NCI-H345 (cell line): ENCODE results near the gene LCLAT1.
"Not testable (repeated sequence)": the region's sequence is repeated elsewhere in the genome, so short reads cannot be mapped to it uniquely, and the experiment has no call there.

Experiments used
- DNase-seq: peaks from one replicate; lab custom pipeline; 2025; lab: John Stamatoyannopoulos, UW

The LCLAT1 gene

DNA sequence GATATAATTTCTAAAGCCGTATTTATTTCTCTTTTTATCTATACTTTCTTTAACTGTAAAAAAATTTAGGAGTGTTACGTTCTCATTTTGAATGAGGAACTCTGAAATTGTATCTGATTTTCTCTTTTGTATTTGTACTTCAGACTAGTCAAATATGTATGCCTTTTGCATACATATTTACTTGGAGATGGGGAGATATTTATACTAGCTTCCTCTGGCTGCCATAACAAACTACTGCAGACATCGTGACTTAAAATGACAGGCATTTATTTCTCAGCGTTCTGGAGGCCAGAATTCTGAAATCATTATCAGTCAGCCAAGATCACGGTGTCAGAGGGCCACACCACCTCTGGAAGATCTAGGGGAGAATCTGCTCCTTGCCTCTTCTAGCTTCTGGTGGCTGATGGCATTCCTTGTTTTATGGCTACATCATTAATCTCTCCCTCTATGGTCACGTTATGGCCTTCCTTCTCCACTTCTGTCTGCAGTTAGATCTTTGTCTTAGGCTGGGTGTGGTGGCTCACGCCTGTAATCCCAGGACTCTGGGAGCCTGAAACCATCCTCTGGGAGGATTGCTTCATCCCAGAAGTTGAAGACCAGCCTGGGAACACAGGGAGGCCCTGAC, 8.2 kb downstream of the LCLAT1 start:
- no peak for DNase-seq

DNA sequence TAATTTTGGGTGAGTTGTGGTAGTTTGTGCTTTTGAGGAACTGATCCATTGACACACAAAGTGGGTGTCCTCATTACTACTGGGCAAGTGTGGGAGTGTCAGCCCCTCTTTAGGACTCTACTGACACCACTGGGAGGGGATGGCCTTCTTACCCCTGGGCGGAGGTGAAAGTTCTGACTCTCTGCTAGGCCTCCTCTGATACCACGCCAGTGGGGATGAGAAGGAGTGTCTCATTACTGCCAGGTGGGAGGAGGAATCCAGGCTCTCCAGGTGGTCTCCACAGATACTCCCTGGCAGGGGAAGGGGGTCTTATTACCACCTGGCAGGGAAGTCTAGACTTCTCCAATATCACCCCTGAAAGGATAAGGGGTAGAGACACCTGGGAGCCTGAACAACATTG, 9.1 kb downstream of the LCLAT1 start:
- DNase-seq: no peak

DNA sequence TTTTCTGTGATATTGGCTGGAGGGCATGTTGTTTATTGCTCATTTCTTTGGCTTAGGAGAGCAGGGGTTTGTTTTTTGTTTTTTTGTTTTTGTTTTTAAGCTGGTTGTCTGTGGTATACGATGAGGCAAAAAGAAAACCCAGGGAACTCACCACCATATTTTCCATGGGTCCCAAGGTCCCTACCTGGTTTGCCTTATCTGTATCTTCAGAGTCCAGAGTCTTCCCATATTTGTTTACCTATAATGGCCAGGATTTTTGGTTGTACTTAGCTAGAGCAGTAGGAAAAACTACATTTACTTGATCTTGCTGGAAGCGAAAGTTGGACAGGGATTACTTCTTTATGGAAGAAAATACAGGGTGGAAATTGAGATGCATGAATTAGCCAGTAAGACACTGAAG, 9.5 kb downstream of the LCLAT1 start:
- DNase-seq: no peak

DNA sequence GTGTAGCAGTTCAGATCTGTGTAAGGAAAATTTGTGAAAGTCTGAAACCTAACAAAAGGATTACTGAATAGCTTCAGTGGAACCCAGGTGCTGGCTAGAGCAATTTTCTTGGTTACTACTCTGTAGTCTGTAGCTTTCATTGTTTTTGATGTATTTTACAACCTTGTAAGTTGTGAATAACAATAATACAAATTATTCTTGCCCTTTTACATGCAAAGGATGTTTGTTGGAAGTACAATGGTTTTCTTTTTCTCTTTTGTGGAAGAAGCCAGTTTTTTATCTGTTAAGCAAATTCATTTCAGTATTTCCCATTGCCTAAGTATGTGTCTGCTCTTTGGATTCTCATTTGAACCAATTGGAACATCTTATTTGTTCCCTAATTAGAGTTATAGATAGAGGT, 10.2 kb downstream of the LCLAT1 start:
- no peak for DNase-seq

DNA sequence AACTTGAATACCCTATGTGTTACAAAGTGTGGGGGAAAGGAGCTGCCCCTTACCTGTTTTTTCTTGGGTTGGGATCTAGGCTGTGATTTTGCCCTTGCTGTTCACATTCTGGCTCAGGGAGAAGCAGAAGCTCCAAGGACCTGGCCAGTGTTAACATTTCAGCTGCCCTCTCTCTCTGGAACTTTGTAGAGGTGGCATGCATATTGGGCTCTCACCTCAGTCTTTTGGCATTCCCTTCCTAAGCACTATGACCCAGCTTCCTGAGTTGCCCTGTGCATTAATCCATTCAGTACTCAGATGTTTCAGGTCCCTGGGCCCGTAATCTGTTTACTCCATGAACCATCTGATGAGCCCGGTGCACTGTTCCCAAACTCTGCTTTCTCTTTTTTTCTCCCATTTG, 12.1 kb downstream of the LCLAT1 start:
- no peak for DNase-seq

DNA sequence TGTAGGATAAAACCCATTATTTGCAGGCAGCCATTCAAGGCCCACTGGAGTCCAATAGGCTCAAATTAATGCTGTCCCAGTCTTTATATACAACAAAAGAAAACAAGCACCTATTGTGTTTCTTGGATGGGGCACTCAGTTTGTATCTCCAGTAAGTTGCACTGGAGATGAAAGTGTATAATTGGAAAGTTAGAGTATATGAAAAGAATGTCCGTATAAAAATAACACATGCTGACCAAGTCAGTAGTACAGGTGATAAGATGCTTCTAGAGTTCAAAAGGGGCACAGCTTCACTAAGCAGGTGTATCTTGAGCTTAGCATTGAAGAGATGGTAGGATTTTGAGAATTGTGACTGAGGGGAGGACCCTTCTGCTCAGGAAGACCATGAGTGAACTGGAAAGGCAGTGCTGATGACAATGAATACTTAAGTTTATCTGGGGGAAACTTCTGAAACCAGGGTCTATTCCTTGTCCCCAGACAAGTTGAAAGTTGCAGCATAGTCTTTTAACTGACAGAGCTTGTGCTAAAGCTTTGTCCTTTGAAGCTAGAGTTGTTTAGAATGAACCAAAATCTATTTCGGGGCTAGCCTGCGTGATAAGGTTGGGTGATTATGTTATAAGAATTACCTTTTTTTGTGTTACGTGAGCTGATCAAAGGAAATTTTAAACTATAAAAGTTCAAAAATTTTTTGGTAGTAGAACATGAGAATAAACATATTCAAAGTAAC, 15.2 kb downstream of the LCLAT1 start:
- no peak for DNase-seq

DNA sequence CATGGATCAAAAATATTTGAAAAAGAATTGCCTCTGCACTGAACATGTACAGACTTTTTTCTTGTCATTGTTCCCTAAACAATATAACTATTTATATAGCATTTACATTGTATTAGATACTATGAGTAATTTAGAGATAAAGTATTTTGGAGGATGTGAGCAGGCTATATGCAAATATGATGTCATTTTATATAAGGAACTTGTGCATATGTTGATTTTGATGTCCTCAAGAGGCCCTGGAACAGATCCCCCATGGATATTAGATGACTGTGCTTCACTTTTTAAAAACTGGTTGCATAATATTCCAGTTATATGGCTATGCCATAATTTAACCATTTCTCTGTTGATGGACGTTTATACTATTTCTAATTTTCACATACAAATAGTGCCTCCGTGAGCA, 16.5 kb downstream of the LCLAT1 start:
- no peak for DNase-seq

DNA sequence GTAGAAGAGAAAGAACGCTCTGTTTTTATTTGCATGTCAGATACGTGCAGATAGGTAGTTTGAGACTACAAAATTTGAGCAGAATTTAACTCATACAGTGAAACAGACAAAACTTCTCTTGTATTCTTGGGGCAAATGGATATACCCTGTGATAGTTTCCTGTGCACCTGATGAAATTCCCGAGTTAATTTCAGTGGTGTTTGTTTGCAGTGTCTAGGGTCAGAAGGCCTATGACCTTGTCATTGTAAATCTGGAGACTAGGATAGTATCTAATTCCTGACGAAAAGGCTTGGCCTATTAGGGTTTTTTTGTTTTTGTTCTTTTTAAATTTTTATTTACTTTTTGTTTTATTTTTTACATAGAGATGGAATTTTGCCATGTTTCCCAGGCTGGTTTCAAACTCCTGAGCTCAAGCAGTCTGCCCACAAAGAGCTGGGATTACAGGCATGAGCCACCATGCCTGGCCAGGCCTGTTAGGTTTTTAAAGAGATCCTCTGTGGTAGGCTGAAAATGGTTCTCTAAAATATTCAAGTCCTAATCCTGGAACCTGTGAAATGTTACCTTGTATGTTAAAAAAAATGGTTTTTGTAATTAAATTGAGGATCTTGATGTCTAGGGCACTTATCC, 17.6 kb downstream of the LCLAT1 start:
- DNase-seq: no peak

DNA sequence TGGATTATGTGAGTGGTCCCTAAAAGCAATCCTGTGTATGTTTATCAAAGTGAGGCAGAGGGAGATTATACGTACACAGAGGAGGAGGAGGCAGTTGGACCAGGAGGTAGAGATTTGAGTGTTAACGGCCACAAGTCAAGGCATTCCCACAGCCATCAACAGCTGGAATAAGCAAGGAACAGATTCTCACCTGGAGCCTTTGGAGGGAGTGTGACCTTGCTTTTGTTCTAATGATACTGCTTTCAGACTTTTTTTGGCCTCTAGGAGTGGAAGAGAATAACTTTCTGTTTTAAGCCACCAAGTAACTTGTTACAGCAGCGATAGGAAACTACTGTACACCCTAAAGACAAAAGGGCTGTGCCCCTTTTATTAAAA, 18.1 kb downstream of the LCLAT1 start:
- DNase-seq: no peak

DNA sequence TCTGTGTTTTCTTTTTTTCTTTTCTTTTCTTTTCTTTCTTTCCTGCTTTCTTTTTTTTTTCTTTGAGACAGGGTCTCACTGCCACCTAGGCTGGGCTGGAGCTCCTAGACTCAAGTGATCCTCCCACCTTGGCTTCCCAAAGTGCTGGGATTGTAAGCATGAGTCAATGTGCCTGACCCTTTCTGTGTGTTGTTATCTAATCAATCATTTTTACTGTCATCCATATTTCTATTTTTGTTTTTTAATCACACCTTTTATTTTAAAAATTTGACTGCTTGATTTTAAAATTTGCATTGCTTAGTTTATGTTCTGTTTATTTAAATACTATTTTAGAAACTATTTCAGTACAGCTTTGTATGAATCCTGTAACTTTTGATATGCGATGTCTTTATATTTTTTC, 19.2 kb downstream of the LCLAT1 start:
- no peak for DNase-seq

DNA sequence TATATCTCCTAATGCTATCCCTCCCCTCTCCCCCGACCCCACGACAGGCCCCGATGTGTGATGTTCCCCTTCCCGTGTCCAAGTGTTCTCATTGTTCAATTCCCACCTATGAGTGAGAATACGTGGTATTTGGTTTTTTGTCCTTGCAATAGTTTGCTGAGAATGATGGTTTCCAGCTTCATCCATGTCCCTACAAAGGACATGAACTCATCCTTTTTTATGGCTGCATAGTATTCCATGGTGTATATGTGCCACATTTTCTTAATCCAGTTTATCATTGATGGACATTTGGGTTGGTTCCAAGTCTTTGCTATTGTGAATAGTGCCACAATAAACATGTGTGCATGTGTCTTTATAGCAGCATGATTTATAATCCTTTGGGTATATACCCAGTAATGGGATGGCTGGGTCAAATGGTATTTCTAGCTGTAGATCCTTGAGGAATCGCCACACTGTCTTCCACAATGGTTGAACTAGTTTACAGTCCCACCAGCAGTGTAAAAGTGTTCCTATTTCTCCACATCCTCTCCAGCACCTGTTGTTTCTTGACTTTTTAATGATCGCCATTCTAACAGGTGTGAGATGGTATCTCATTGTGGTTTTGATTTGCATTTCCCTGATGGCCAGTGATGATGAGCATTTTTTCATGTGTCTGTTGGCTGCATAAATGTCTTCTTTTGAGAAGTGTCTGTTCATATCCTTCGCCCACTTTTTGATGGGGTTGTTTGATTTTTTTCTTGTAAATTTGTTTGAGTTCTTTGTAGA, 20.2 kb downstream of the LCLAT1 start:
- DNase-seq: not testable (repeated sequence)

DNA sequence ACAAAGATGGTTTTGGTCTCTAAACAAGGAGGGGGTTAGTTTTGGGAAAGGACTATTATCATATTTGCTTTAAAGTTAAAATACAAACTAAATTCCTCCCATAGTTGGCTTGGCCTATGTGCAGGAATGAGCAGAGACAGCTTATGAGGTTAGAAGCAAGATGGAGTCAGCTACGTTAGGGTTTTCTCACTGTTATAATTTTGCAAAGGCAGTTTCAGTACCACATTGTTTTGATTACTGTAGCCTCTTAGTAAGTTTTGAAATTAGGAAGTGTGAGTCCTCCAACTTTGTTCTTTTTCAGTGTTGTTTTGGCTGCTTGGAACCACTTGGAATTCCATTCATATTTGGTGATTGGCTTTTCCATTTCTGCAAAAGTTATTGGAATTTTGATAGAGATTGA, 23.4 kb downstream of the LCLAT1 start:
- DNase-seq: no peak

DNA sequence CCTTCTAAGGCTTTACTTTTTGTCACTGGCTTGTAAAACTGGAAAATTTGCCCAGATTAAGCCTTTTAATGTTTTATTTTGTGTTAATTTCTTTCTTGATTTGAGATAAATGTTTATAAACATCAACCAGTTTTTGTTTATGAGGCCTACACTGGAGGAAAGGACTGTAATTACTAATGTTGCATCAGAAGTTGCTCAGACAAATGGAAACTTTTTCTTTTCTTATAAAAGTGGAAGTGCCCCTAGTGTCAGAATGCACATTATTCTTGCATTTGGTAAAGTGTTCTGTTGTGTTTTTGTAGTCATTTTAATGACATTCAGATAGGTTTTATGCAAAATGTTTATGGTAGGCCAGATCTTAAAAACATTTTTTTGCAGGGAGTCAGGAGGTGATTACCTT, 25.3 kb downstream of the LCLAT1 start:
- no peak for DNase-seq

DNA sequence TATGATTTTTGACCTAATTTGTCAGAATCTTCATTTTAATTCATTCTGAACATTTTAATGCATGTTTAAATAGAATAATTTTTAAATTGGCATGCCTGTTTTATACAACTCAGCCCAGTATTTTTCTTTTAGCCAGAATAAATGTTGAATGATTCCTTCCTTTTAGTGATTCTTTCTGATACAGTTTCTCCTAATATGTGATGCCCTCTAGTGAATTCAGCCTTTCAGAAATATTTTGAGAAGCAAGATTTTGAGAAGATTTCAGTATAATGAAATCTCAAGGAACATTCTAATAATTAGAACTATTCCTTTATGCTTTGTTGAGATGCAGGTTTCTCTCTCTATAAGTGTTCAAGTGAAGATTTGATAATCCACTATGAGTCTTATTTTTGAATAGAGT, 28.5 kb downstream of the LCLAT1 start:
- no peak for DNase-seq

DNA sequence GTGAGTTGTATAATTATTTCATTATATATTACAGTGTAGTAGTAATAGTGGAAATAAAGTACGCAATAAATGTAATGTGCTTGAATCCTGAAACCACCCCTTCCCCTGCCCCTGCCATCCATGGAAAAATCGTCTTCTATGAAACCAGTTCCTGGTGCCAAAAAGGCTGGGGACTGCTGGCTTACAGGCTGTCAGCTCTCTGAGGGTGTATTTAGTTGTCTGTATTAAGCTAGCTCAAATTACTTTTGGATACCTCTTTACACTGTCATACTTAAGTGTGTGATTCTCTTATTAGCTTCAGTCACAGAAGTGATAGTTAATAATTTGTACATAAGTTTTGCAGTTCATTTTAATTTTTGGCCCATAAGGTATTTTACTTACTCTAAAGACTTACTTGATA, 29.6 kb downstream of the LCLAT1 start:
- no peak for DNase-seq

DNA sequence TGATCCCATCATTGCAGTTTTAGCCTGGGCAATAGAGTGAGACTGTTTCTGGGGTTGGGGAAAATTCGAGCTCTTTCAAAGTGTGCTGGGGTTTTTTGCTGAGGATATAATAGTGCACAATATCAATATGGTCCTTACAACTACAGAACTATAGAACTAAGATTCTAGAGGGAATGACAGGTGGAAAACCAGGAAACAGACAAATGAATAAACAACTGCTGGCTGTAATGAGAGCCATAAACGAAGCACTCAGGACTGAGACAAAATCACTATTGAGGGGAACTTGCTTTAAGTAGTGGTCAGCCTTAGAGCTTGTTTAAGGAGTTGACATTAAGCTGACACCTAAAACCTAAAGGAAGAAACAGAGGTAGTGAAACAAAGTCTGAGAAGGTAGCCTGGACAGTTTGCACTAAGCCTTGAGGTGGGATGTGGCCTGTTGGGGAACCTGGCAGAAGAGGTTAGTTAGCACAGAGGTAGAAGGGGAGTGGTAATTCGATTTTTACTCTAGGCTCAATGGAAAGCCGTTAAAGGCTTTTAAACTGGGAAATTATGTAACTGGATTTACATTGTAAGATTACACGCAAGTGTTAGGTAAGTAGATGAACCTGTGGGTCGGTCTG, 33.8 kb downstream of the LCLAT1 start:
- DNase-seq: no peak

DNA sequence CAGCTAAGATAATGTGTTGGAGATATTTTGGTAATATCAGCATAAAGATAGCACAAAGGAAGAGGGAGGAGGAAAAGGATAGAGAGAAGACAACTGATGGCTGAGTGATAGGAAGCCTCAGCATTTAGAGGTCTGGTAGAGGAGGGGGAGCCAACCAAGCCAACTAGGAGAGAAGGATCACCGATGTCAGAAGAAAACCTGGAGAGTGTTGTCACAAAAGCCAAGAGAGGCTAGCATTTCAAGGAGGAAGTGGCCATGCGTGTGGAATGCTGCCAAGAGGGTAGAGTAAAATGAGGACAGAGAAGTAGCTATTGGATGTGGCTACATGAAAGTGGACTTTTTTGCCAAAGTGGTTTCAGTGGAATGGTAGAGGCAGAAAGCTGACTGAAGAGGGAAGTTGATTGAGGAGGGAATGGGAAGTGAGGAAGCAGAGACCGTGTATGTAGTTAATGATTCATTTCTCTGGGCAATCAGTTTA, 34.3 kb downstream of the LCLAT1 start:
- DNase-seq: no peak

DNA sequence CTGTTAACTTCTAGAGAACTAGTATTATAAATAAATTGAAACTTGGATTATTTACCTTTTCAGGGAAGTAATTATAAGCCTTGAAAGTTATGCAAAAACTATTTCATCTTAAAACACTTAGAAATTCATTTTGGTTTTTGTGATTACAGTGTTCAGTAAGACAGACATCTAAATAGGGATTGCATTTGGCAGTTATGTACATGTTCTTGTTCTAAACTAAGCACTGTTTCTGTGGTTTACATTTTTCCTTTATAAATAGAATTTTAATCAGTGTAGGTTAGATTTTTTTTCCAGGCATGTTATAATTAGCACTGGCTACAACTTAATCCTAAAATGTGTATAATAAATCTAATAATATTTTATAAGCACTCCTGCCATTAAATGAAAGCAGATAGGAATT, 35.0 kb downstream of the LCLAT1 start:
- DNase-seq: no peak

DNA sequence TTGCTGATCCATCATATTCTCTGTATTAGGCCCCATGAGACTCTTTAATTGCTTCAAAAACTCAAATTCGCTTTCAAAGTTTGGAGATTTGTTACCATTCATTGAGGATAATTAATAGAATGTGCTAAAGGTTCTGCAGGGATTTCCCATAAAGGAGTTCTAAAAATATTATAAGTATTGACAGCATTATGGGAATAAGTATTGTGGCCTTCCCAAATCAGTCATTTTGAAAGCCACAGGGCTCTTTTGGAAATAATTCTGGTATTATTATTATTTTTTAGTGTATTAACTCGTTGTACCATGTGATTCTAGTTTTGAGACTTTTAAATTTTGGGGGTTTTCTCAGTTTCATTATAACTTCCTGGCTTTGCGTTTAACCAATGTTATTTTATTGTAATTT, 37.1 kb downstream of the LCLAT1 start:
- DNase-seq: no peak

DNA sequence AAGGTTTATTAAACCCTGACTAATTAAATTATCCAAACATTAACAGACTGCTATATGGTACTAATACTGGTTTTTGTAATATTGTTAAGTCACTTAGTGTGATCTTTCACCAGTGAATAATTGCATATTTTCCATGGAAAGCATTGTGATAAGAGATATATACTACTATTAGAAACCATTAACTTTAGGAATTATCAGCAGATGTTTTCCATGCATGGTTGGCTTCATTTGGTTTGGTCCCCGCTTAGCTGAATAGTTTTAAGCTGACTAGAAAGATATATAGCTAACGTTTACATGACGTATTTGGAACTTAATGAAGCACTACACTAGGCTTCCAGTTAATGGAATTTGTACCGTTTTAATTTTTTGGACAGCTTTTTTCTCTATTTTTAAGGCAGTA, 37.9 kb downstream of the LCLAT1 start:
- no peak for DNase-seq

DNA sequence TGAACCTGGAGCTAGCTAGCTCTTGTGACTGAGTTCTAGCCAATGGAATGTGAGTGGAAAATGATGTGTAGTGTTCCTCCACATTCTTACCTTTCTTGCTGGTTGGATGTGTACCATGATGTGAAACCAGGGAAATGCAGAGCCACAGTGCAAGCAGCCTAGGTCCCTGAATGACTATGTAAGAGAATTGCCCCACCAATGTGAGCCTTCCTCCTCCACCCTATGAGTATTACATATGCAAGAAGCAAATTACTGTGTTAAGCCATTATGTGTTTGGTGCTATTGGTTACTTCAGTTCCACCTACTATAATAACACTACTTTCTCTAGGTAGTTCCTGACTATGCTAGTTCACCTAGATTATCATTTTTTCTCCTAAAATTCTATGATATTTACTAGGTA, 39.6 kb downstream of the LCLAT1 start:
- DNase-seq: no peak

DNA sequence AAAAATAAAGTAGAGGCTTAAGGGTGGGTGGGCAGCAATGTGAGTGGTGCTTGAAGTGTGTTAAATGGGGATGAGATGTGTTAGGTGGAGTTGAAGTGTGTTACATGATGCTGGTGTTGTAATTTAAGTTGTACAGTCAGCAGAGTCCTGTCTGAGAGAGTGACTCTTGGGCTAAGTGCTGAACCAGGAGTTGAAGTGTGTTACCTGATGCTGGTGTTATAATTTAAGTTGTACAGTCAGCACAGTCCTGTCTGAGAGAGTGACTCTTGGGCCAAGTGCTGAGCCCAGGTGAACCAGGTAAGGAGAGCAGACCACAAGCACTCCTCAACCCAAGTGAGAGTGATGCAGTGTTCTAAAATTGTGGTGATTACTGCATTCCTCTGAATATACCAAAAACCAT, 40.6 kb downstream of the LCLAT1 start:
- no peak for DNase-seq
